Nephron (organoid): ENCODE measurements around the gene SMAD5.

Experiments used
- H3K27ac Mint-ChIP-seq, 3 experiments: 2 replicates each; pipeline ENCODE4 v1.8.0; 2020; ENCODE audit warnings: mixed read lengths in 3 of 3, mild to moderate bottlenecking in 2 of 3, moderate library complexity in 1 of 3
- H3K27me3 Mint-ChIP-seq: 2 replicates; pipeline ENCODE4 v1.8.0; 2021; ENCODE audit warnings: low read depth, mild to moderate bottlenecking, moderate library complexity, mixed read lengths
- H3K36me3 Mint-ChIP-seq: 2 replicates; pipeline ENCODE4 v1.8.0; 2020; ENCODE audit warnings: low read depth, mixed read lengths
- H3K4me1 Mint-ChIP-seq: 2 replicates; pipeline ENCODE4 v1.8.0; 2020; ENCODE audit warnings: mixed read lengths
- H3K4me3 Mint-ChIP-seq, 3 experiments: 2 replicates each; pipeline ENCODE4 v1.8.0; 2020; ENCODE audit warnings: mild to moderate bottlenecking in 3 of 3, mixed read lengths in 3 of 3, moderate library complexity in 2 of 3
- H3K9me3 Mint-ChIP-seq: 2 replicates; pipeline ENCODE4 v1.8.0; 2020; ENCODE audit warnings: mixed read lengths
- TF ChIP-seq, protein P1 (sequence below), 3 experiments: fragments of 200-600 bp; sonication (generic); IDR thresholded peaks; one replicate each; pipeline ENCODE4 v1.5.0; 2021; ENCODE audit warnings: antibody characterized with exemption in 3 of 3; ENCODE audit not compliant: unreplicated experiment in 3 of 3

Gene SMAD5

GRCh38 chr5:136108766-136109165 is 23.9 kb upstream of the SMAD5 start:
- peak overlapping the region in 1 of 3 experiments; percentile 18 for H3K4me3 Mint-ChIP-seq
- peak overlapping the region; percentile 95 to 97 (median 96) for H3K27ac Mint-ChIP-seq
- H3K4me1 Mint-ChIP-seq, result peaks cover 69% of the 10 kb centered on the region
- no peaks in the 10 kb centered on the region for H3K9me3 Mint-ChIP-seq
- TF ChIP-seq, protein P1, sequence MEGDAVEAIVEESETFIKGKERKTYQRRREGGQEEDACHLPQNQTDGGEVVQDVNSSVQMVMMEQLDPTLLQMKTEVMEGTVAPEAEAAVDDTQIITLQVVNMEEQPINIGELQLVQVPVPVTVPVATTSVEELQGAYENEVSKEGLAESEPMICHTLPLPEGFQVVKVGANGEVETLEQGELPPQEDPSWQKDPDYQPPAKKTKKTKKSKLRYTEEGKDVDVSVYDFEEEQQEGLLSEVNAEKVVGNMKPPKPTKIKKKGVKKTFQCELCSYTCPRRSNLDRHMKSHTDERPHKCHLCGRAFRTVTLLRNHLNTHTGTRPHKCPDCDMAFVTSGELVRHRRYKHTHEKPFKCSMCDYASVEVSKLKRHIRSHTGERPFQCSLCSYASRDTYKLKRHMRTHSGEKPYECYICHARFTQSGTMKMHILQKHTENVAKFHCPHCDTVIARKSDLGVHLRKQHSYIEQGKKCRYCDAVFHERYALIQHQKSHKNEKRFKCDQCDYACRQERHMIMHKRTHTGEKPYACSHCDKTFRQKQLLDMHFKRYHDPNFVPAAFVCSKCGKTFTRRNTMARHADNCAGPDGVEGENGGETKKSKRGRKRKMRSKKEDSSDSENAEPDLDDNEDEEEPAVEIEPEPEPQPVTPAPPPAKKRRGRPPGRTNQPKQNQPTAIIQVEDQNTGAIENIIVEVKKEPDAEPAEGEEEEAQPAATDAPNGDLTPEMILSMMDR (IDR thresholded peaks at IDR 0.05; ENCODE audit: unreplicated experiment in 3 of 3), result no peak
- H3K27me3 Mint-ChIP-seq, result peaks cover 4% of the 10 kb centered on the region
- no peaks in the 10 kb centered on the region for H3K36me3 Mint-ChIP-seq

- Mint-ChIP-seq H3K4me3 (no peak overlapping the region), H3K9me3 (no peaks in the 10 kb centered on the region), H3K27me3 (peaks cover 4% of the 10 kb centered on the region), H3K36me3 (no peaks in the 10 kb centered on the region), H3K4me1 (peaks cover 61% of the 10 kb centered on the region), H3K27ac (peak overlapping the region; percentile 95 to 97 (median 96))
- TF ChIP-seq, protein P1 (IDR thresholded peaks at IDR 0.05; ENCODE audit: unreplicated experiment in 3 of 3), result no peak
These were observed 23.1 kb upstream of the SMAD5 start for GRCh38 chr5:136109453-136110135.

DNA sequence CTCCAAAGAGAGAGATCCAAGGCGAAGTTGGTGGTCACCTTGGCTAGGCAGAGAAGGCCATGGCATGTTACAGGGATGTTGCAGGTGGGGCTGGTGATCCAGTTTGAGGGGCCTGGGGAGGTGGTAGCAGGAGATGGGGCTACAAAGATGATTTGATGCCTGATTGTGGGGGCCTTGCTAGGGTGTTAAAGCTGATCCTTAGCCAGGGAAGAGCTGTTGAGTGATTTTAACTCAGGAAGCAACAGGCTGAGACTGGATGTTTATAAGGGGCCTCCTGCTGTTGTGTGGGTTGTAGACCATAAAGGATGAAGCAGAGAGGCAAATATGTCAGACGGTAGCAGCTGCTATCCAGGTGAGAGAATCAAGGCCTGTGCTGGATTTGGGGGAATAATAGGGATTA is 19.0 kb upstream of the SMAD5 start:
- no peak overlapping the region for H3K4me3 Mint-ChIP-seq
- H3K4me1 Mint-ChIP-seq, result peaks cover 37% of the 10 kb centered on the region
- H3K27me3 Mint-ChIP-seq, result peaks cover 4% of the 10 kb centered on the region
- peak overlapping the region in 2 of 3 experiments; percentile 6 to 14 for H3K27ac Mint-ChIP-seq
- no peaks in the 10 kb centered on the region for H3K36me3 Mint-ChIP-seq
- H3K9me3 Mint-ChIP-seq, result no peaks in the 10 kb centered on the region
- TF ChIP-seq, protein P1 (IDR thresholded peaks at IDR 0.05; ENCODE audit: unreplicated experiment in 3 of 3), result no peak

GRCh38 chr5:136114414-136115125 is 18.1 kb upstream of the SMAD5 start:
- H3K4me1 Mint-ChIP-seq, result peaks cover 28% of the 10 kb centered on the region

GRCh38 chr5:136115183-136115865 is 17.3 kb upstream of the SMAD5 start:
- no peaks in the 10 kb centered on the region for H3K36me3 Mint-ChIP-seq
- TF ChIP-seq, protein P1 (IDR thresholded peaks at IDR 0.05; ENCODE audit: unreplicated experiment in 3 of 3), result no peak
- H3K27ac Mint-ChIP-seq, result no peak overlapping the region
- H3K9me3 Mint-ChIP-seq, result no peaks in the 10 kb centered on the region
- peaks cover 20% of the 10 kb centered on the region for H3K4me1 Mint-ChIP-seq
- peaks cover 4% of the 10 kb centered on the region for H3K27me3 Mint-ChIP-seq
- no peak overlapping the region for H3K4me3 Mint-ChIP-seq

More at GRCh38 chr5:136114414-136115125, 18.1 kb upstream of the SMAD5 start:
- Mint-ChIP-seq H3K4me3 (no peak overlapping the region), H3K27ac (no peak overlapping the region), H3K9me3 (no peaks in the 10 kb centered on the region), H3K36me3 (no peaks in the 10 kb centered on the region), H3K27me3 (peaks cover 4% of the 10 kb centered on the region)
- TF ChIP-seq, protein P1 (IDR thresholded peaks at IDR 0.05; ENCODE audit: unreplicated experiment in 3 of 3), result no peak
